GM12874 (cell line): Measurements from ENCODE around the gene GNAS.

Experiments
- CTCF ChIP-seq: IDR thresholded peaks from 2 replicates; pipeline ENCODE4 v1.5.1; 2011; ENCODE audit warnings: low read depth, mild to moderate bottlenecking, control low read depth, low read length, moderate library complexity; ENCODE audit not compliant: insufficient read depth

GNAS gene

GRCh38 chr20:58897488-58897887, 45.0 kb downstream of the GNAS start:
- TF ChIP-seq CTCF, result no peak

- TF ChIP-seq CTCF, result no peak
Observed at GRCh38 chr20:58898629-58899408, 46.3 kb downstream of the GNAS start.

GRCh38 chr20:58899512-58899911, 47.0 kb downstream of the GNAS start:
- no peak for TF ChIP-seq CTCF

- no peak for TF ChIP-seq CTCF
Observed at GRCh38 chr20:58900397-58900796, 47.9 kb downstream of the GNAS start.

- no peak for TF ChIP-seq CTCF
Observed at GRCh38 chr20:58901488-58902402, 49.2 kb downstream of the GNAS start.

- TF ChIP-seq CTCF, result no peak
Observed at GRCh38 chr20:58903614-58904013, 51.1 kb downstream of the GNAS start.

- TF ChIP-seq CTCF, result no peak
Observed at GRCh38 chr20:58905236-58905635, 52.7 kb downstream of the GNAS start.
